IPS DF 4.7 (cell line): ENCODE data around the gene NF2.
"Not testable (repeated sequence)": the region's sequence is repeated elsewhere in the genome, so short reads cannot be mapped to it uniquely, and the experiment has no call there.

ENCODE experiments used
- DNase-seq: peaks from one replicate; pipeline ENCODE4 v3.0.0-alpha.2; 2013; ENCODE audit warnings: low spot score; ENCODE audit errors: extremely low read depth

Gene NF2

DNA sequence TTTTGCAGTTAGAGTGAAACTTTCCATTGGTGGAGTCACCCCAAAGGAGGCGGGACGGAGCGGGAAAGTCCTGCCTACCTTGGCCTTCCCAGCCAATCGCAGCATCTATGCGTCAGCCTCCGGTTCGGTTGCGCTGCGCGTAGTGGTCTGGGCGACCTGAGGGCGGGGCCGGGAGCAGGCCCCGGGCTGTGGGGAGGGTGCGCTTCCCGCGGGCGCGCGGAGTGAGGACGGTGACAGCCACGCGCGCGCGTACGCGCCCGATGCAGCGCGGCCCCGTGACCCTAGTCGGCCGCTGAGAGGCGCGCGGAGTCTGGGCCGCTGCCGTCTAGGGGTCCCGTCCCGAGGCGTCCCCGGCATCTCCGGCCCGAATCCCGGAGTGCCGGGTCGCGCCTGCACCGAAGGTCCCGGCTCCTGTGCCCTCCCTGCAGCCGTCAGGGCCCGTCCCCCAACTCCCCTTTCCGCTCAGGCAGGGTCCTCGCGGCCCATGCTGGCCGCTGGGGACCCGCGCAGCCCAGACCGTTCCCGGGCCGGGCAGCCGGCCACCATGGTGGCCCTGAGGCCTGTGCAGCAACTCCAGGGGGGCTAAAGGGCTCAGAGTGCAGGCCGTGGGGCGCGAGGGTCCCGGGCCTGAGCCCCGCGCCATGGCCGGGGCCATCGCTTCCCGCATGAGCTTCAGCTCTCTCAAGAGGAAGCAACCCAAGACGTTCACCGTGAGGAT lies at the start of gene NF2:
TSS of gene NF2 (plus strand) at position 276 of the 718 bp plus-strand sequence. CDS start at position 642, 366 bp downstream.
- peak; percentile 99 for DNase-seq

GRCh38 chr22:29555065-29555644 lies 48.3 kb upstream of the NF2 start:
- DNase-seq = no peak

- DNase-seq = no peak
Measured at GRCh38 chr22:29559030-29559429, 44.4 kb upstream of the NF2 start.

DNA sequence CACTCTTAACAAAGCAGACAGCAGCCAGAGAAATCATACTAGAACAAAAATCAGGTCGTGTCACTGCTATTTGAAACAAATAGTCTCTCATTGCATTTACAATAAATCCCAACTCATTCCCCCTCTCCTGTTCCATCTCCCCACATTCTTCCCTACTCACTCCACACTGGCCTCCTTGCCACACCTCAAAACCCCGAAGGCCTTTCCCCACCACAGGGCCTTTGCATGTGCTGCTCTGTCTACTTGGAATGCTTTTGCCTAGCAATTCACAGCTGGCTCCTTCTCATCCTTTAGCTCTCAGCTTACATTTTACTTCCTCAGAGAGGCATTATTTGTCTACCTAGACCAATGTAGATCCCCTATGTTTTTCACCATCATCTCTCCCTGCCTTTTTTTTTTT lies 43.6 kb upstream of the NF2 start:
- no peak for DNase-seq

GRCh38 chr22:29563652-29564460 lies 39.6 kb upstream of the NF2 start:
- DNase-seq = no peak

DNA sequence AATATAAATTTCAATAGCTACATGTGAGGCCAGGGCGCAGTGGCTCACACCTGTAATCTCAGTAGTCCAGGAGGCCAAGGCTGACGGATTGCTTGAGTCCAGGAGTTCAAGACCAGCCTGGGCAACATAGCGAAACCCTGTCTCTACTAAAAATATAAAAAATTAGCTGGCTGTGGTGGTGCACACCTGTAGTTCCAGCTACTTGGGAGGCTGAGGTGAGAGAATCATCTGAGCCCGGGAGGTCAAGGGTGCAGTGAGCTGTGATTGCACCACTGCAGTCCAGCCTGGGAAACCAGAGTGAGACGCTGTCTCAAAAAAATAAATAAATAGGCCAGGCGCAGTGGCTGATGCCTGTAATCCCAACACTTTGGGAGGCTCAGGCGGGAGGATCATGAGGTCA lies 36.9 kb upstream of the NF2 start:
- not testable (repeated sequence) for DNase-seq

DNA sequence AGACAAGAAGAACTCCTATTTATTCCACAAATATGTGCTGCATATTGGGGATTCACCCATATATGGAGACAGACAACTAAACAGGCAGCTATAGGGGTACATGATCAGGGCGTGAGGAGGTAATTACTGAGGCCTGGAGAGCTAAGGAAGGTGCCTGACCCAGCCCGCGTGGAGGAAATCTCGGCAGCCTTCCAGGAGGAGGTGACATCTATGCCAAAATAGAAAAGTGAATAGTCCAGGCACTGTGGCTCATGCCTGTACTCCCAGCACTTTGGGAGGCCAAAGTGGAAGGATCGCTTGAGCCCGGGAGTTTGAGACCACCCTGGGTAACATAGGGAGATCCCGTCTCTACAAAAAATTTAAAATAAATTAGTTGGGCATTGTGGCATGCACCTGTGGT lies 36.1 kb upstream of the NF2 start:
- no peak for DNase-seq

DNA sequence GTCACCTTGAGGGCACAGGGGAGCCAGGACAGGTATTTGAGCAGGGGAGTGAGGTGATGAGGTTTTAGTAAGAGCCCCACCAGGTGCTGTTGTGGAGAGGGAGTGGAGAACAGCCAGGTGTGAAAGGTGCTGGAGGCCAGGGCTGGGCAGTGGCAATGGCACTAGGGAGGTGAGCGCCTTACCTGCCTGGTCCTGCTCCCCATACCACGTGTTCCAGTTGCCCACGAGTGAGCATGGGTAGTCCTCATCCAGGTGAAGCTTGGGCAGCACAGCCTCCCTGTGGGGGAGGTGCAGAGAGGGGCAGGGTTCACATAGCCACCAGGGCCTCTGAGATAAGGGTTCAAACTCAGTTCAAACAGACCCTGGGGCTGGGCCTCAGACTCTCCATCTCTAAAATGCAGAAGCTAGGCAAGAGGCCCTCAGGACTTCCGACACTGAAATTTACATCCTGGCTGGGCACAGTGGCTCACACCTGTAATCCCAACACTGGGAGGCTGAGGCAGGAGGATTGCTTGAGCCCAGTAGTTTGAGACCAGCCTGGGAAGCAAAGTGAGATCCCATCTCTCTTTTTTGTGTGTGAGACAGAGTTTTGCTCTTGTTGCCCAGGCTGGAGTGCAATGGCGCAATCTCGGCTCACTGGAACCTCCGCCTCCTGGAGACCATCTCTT lies 34.3 kb upstream of the NF2 start:
- DNase-seq = no peak

DNA sequence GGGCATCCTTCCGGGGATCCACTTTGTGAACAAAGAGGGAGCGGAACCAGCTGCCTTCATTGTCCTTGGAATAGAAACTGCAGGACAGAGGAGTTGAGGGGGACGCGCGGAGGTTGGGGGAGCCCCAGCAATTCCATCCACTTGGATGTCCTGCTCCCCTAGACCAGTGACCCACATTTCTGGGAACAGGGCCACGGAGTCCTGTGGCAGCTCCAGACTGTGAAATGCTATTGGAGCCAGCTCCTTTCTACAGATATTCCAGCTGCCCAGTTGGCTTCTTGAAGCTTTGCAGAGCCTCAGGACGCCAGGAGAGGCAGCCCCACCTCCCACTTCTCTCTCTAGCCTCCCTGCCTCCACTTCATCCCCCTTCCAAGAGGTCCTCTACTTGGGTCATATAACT lies 33.0 kb upstream of the NF2 start:
- no peak for DNase-seq

- DNase-seq = no peak
Measured at GRCh38 chr22:29570912-29571549, 32.4 kb upstream of the NF2 start.

GRCh38 chr22:29574762-29575450 lies 28.5 kb upstream of the NF2 start:
- no peak for DNase-seq

- DNase-seq = no peak
Measured at GRCh38 chr22:29578462-29579200, 24.8 kb upstream of the NF2 start.

DNA sequence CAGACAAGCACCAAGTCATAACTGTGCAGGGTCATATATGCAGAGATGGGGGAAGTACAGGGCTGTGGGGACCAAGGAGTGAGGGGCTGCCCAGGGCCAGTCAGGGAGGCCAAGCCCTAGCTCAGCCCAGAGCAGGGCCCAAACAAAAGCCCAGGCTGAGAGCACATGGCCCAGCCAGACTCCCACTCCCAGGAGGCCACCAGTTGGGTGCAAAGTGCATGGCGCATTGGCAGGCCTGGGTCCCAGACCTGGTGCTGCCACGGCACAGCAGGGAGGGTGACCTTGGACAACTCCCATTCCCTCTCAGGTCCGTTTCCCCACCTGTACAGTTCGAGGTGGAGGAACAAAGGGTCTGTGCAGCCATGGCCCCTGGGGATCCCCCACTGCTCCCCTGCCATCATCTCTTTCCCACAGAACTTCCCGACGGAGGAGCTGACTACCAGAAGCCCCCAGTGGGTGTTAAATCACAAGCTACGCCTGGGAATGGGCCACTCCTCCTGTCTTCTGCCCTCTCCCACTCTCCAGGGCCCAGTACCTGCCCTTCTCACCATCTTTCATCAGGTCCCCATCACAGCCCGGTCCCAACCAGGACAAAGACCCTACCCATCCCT lies 23.1 kb upstream of the NF2 start:
- DNase-seq = no peak

DNA sequence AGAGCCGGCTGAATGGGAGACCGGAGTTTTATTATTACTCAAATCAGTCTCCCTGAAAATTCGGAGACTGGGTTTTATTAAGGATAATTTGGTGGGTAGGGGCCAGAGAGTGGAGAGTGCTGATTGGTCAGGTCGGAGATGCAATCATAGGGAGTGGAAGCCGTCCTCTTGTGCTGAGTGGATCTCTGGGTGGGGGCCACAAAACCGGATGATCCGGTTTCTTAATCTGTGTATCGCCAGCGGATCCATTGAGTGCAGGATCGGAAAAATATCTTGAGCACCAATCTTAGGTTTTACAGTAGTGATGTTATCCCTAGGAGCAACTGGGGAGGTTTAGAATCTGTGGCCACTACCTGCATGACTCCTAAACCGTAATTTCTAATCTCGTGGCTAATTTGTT lies 21.6 kb upstream of the NF2 start:
- DNase-seq = no peak

GRCh38 chr22:29584975-29585374 lies 18.5 kb upstream of the NF2 start:
- DNase-seq = no peak

DNA sequence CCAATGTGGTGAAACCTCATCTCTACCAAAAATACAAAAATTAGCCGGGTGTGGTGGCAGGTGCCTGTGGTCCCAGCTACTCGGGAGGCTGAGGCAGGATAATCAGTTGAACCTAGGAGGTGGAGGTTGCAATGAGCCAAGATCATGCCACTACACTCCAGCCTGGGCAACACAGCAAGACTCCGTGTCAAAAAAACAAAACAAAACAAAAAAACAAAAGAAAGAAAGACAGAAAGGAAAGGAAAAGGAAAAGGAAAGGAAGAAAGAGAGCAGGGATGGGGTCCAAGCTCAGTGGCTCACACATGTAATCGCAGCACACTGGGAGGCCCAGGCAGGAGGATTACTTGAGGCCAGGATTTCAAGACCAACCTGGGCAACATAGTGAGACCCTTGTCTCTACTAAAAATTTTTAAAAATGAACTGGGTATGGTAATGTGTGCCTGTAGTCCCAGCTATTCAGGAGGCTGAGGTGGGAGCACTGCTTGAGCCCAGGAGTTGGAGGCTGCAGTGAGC lies 17.2 kb upstream of the NF2 start:
- DNase-seq = not testable (repeated sequence)

DNA sequence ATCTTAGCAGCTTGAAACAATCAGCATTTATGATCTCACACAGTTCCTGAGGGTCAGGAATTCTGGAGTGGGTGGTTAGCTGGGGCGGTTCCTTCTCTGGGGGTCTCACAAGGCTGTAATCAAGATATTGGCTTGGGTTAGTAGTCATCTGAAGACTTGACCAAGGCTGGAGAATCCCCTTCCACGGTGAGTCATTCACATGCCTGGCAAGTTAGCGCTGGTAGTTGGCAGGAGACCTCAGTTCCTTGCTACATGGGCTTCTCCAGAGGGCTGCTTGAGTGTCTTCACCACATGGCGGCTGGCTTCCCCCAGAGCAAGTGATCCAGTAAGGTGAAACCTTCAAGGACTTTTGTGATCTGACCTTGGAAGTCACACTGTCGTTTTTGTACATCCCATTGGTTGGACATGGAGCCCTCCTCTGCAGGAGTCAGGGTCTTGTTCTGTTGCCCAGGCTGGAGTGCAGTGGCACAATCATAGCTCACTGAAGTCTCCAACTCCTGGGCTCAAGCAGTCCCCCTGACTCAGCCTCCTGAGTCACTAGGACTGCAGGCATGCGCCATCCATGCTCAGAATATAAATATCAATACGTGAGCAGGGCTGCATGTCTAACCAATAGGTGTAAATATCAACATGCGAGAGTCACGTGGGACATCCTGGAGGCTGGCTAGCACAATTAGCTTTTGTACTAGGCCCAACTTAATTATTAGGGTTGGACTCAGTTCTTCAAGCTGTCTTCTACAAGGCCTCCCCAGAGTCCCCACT lies 15.3 kb upstream of the NF2 start:
- no peak for DNase-seq

DNA sequence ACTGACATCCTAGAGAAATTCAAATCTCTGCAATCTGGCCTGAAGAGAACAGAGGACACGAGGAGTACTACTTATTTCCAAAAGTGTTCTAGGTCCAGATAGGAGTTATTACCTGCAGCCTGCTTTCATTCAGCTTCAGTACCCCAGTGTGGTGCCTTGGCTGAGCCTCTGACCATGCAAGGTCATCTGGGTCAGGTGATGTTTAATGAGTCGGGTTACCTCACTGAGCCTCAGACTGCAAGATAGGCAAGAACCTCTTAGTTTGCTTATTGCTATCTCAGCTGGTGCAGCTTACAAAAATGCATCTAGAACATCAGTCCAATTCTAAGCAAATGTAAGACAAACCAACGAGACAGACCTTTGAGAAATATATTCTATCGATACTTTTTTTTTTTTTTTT lies 9.5 kb upstream of the NF2 start:
- no peak for DNase-seq

- not testable (repeated sequence) for DNase-seq
Measured at GRCh38 chr22:29594447-29594846, 9.0 kb upstream of the NF2 start.
